ENCODE data around the gene MTA3. TPM values are rescaled to one million over a fixed set of nuclear protein-coding genes. Genes with fewer than 3 reads are reported as not detected.
A peak's percentile ranks its signal among the peaks of the same experiment; 100 is the strongest.

Gene MTA3
- total RNA-seq, 2 experiments from 2014 or later, result 27.0 to 30.9 TPM

DNA sequence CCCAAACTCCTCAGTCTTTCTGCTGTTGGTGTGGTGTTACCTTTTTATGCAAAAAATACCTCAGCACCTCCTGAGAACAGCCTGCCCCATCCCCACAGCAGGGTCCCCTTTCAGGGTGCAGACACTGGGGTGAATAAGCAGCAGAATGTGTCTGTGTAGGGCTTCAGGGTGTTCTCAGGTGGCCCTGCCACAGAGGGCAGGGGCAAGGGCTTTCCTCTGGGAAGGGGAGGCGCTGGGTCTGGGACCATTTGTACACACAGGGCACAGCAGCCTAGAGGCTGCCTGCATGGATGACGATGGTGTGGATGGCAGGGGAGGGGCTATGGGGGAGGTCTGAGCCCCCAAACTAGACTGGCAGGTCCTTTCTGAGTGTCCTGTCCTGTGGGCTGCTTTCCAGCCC is 221.3 kb downstream of the MTA3 start:
- CTCF ChIA-PET, result no interaction called here
- H3K4me3 ChIP-seq (ENCODE audit: low read length), result no peak overlapping the region
- intact Hi-C loops (cut with DNase I, micrococcal nuclease), result loop anchor here in 1 of 2 experiments (5.0 kb wide), 1 partner anchor 42 kb away; no protein-coding TSS in a partner anchor

DNA sequence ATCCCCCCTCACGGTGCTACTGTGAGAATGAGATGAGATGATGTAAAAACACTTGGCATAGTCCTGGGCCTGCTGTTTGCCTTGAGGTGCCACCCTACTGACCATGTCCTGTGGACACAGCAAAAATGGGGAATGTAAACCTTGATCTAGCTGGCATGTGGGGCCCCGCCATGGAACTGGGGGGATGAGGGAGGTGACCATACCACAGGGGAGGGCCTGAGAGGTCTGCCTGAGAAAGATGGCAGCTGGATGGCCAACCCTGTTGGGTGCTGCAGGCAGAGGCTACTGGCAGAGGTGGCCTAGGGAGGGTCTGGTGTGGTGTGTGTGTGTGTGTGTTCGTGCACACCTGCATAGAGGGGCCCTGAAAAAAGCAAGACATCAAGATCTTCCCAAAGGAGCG is 223.2 kb downstream of the MTA3 start:
- ChIA-PET CTCF (no interaction called here), POLR2A (interaction anchor here (5.6 kb wide), 1 partner anchor 19 kb away, joined by 44 read pairs; no protein-coding TSS in a partner anchor)
- intact Hi-C loops (cut with DNase I, micrococcal nuclease), result no loop called here
- peak overlapping the region; percentile 89 for H3K4me3 Mint-ChIP-seq
- H3K27me3 ChIP-seq (ENCODE audit: control insufficient read depth in 1 of 2, insufficient read depth in 2 of 2, low read length in 2 of 2), result peaks cover 20 to 28% of the 10 kb centered on the region in 2 experiments
- H3K27ac ChIP-seq (ENCODE audit: low read depth in 1 of 2, low read length in 2 of 2), result no peak overlapping the region
- peaks cover 22% of the 10 kb centered on the region for H3K4me1 ChIP-seq (ENCODE audit: insufficient read depth, low read length)
- peaks cover 52% of the 10 kb centered on the region for H3K27me3 Mint-ChIP-seq
- peaks cover 0 to 3% of the 10 kb centered on the region in 2 experiments for H3K9me3 ChIP-seq (ENCODE audit: control insufficient read depth in 1 of 2, insufficient read depth in 1 of 2, low read length in 2 of 2)
- no peaks in the 10 kb centered on the region for H3K36me3 Mint-ChIP-seq (ENCODE audit: low read depth)
- ATAC-seq (ENCODE audit: poor library complexity) (no peak), DNase-seq (no peak)
- H3K27ac Mint-ChIP-seq, result no peak overlapping the region
- H3K4me3 ChIP-seq (ENCODE audit: low read length), result no peak overlapping the region
- peaks cover 30% of the 10 kb centered on the region for H3K4me1 Mint-ChIP-seq (ENCODE audit: low read depth)
- H3K9me3 Mint-ChIP-seq, result no peaks in the 10 kb centered on the region
- TF ChIP-seq, protein P1, sequence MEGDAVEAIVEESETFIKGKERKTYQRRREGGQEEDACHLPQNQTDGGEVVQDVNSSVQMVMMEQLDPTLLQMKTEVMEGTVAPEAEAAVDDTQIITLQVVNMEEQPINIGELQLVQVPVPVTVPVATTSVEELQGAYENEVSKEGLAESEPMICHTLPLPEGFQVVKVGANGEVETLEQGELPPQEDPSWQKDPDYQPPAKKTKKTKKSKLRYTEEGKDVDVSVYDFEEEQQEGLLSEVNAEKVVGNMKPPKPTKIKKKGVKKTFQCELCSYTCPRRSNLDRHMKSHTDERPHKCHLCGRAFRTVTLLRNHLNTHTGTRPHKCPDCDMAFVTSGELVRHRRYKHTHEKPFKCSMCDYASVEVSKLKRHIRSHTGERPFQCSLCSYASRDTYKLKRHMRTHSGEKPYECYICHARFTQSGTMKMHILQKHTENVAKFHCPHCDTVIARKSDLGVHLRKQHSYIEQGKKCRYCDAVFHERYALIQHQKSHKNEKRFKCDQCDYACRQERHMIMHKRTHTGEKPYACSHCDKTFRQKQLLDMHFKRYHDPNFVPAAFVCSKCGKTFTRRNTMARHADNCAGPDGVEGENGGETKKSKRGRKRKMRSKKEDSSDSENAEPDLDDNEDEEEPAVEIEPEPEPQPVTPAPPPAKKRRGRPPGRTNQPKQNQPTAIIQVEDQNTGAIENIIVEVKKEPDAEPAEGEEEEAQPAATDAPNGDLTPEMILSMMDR (IDR thresholded peaks at IDR 0.05), result no peak
- no peaks in the 10 kb centered on the region for H3K36me3 ChIP-seq (ENCODE audit: insufficient read depth, low read length)

More for the DNA sequence above, 221.3 kb downstream of the MTA3 start:
- Histone ChIP-seq H3K27me3 (ENCODE audit: control insufficient read depth in 1 of 2, insufficient read depth in 2 of 2, low read length in 2 of 2) (peaks cover 20 to 28% of the 10 kb centered on the region in 2 experiments), H3K9me3 (ENCODE audit: control insufficient read depth in 1 of 2, insufficient read depth in 1 of 2, low read length in 2 of 2) (peaks cover 0 to 3% of the 10 kb centered on the region in 2 experiments), H3K27ac (ENCODE audit: low read depth in 1 of 2, low read length in 2 of 2) (no peak overlapping the region), H3K36me3 (ENCODE audit: insufficient read depth, low read length) (no peaks in the 10 kb centered on the region), H3K4me1 (ENCODE audit: insufficient read depth, low read length) (peaks cover 22% of the 10 kb centered on the region)
- Mint-ChIP-seq H3K4me1 (ENCODE audit: low read depth) (peaks cover 30% of the 10 kb centered on the region), H3K4me3 (peak overlapping the region; percentile 17), H3K9me3 (no peaks in the 10 kb centered on the region), H3K36me3 (ENCODE audit: low read depth) (no peaks in the 10 kb centered on the region), H3K27ac (no peak overlapping the region), H3K27me3 (peaks cover 56% of the 10 kb centered on the region)
- TF ChIP-seq, protein P1 (IDR thresholded peaks at IDR 0.05), result no peak
- ATAC-seq (ENCODE audit: poor library complexity) (no peak), DNase-seq (no peak)
- POLR2A ChIA-PET, result interaction anchor here (1.2 kb wide), 1 partner anchor 20 kb away, joined by 3 read pairs; no protein-coding TSS in a partner anchor

DNA sequence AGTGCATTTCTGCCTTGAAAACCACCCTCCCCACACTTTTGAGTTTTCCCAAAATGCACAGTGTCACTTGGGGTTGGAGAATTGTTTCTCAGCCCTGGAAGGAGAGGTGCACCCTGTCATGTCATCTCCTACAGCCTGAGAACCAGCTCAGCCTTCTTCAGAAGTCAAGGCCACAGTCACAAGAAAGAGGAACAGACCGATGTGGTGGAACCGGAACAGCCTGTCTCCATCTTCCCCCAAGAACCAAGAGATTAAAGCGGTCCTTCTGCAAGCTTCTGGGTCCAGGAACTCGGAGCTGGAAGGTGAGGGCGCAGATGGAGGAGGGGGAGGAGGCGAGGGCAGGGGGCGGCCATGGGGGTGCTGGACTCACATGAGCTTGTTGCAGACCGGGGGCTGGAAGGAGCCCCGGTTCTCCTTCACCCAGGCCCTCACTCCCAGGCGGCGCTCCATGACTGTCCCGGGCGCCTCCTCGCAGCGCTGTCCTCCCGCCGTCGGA is 223.7 kb downstream of the MTA3 start:
- Mint-ChIP-seq H3K4me3 (peak overlapping the region; percentile 89), H3K27me3 (peaks cover 52% of the 10 kb centered on the region), H3K27ac (no peak overlapping the region), H3K4me1 (ENCODE audit: low read depth) (peaks cover 30% of the 10 kb centered on the region), H3K36me3 (ENCODE audit: low read depth) (no peaks in the 10 kb centered on the region), H3K9me3 (no peaks in the 10 kb centered on the region)
- peaks cover 20 to 28% of the 10 kb centered on the region in 2 experiments for H3K27me3 ChIP-seq (ENCODE audit: control insufficient read depth in 1 of 2, insufficient read depth in 2 of 2, low read length in 2 of 2)
- peaks cover 22% of the 10 kb centered on the region for H3K4me1 ChIP-seq (ENCODE audit: insufficient read depth, low read length)
- intact Hi-C loops (cut with DNase I, micrococcal nuclease), result no loop called here
- peaks cover 0 to 3% of the 10 kb centered on the region in 2 experiments for H3K9me3 ChIP-seq (ENCODE audit: control insufficient read depth in 1 of 2, insufficient read depth in 1 of 2, low read length in 2 of 2)
- H3K4me3 ChIP-seq (ENCODE audit: low read length), result peak overlapping the region; percentile 47
- peak; percentile 41 for ATAC-seq (ENCODE audit: poor library complexity)
- ChIA-PET CTCF (interaction anchor here (0.9 kb wide), 1 partner anchor 8 kb away, joined by 3 read pairs; no protein-coding TSS in a partner anchor), POLR2A (interaction anchor here (5.6 kb wide), 1 partner anchor 18 kb away, joined by 44 read pairs; no protein-coding TSS in a partner anchor)
- TF ChIP-seq, protein P1 (IDR thresholded peaks at IDR 0.05), result no peak
- H3K27ac ChIP-seq (ENCODE audit: low read depth in 1 of 2, low read length in 2 of 2), result no peak overlapping the region
- DNase-seq, result peak in 2 of 14 experiments; percentile 30 to 32
- no peaks in the 10 kb centered on the region for H3K36me3 ChIP-seq (ENCODE audit: insufficient read depth, low read length)
